Measurements from ENCODE around the gene ACTRT2. TPM values are rescaled to one million over a fixed set of nuclear protein-coding genes. Genes with fewer than 3 reads are reported as not detected.

ACTRT2 gene
- total and polyA plus RNA-seq, 7 experiments from 2014 or later, result not detected

DNA sequence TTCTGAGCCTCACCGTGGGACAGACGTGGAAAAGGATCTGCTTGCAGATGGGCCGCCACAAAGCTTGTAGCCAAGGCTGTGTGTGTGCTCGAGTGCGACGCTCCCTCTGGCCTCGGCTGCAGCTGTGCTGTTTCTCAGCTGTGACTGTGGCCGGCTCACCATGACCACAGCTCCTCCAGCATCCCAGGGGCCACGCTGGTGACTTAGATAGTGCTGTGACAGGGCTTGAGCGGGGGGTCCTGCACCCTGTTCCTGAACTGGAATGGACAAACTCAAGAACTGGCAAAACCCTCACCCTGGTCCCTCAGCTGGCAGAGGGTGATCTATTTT, 17.4 kb upstream of the ACTRT2 start:
- H3K27ac Mint-ChIP-seq, result no peak overlapping the region
- H3K4me3 Mint-ChIP-seq, result no peak overlapping the region
- Histone ChIP-seq H3K27ac (ENCODE audit: low read depth, low read length) (no peak overlapping the region), H3K9me3 (ENCODE audit: control insufficient read depth in 2 of 3, low read length in 3 of 3) (peaks cover 0 to 20% (median 0%) of the 10 kb centered on the region in 3 experiments), H3K4me3 (ENCODE audit: low read length) (no peak overlapping the region), H3K36me3 (ENCODE audit: control insufficient read depth in 2 of 3, insufficient read depth in 3 of 3, low read length in 3 of 3) (no peaks in the 10 kb centered on the region), H3K4me1 (ENCODE audit: control insufficient read depth in 2 of 2, insufficient read depth in 2 of 2, low read length in 2 of 2) (no peaks in the 10 kb centered on the region), H3K27me3 (ENCODE audit: control insufficient read depth in 2 of 2, insufficient read depth in 2 of 2, low read length in 2 of 2) (no peaks in the 10 kb centered on the region)
- ChIA-PET CTCF (no interaction called here), POLR2A (no interaction called here)
- H3K4me1 Mint-ChIP-seq, result no peaks in the 10 kb centered on the region
- DNase-seq (no peak), ATAC-seq (no peak)
- peaks cover 10 to 30% (median 17%) of the 10 kb centered on the region in 11 donors for H3K9me3 Mint-ChIP-seq
- H3K36me3 Mint-ChIP-seq, result peaks cover 0 to 10% (median 0%) of the 10 kb centered on the region in 5 donors
- peaks cover 0 to 23% (median 13%) of the 10 kb centered on the region in 5 donors for H3K27me3 Mint-ChIP-seq
- intact Hi-C loops (cut with micrococcal nuclease), result no loop called here

DNA sequence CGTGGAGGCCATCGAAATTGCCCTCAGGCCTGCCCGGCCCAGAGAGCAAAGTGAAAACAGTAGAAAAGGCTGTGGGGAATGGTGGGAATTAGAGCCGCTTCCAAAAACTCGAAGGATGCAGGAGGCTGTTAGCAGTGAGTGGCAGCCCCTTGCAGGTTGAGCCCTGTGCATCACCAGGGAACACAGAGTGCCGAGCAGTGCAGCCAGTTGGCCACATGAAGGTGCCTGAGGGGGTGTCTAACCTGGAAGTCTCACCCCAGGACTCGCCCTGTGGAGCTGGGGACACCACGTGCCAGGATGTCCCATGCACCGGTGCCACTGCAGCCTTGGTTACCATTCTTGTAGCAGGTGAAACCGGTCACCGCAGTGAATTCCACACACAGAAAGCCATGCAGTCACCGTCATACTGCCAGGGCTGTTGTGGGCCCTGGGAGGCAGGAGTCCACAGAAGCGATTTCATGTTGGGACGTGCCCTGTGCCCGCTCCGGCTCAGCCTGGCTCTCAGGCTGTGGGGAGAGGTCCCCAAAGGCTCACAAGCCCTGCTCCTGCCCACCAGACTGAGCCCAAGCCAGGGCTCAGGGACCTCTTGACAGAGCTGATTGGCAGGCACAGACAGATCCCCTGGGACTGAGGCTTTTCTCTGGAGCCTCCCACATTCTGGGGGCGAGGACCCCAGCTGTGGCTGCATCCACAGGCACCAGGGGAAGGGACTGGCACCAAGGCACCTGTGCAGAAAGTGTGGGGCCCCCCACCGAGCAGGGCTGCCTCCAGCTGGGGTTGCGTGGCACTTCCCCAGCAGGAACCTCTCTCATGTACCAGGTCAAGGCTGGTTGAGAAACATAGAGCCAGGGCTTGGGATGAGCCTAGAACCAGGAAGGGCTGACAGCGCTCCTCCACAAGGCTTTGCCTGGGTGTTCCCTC, 16.7 kb upstream of the ACTRT2 start:
- CTCF ChIA-PET, result no interaction called here
- H3K4me3 Mint-ChIP-seq, result no peak overlapping the region
- ATAC-seq (no peak), DNase-seq (no peak)
- POLR2A ChIA-PET, result no interaction called here
- Histone ChIP-seq H3K27ac (ENCODE audit: low read depth, low read length) (no peak overlapping the region), H3K4me1 (ENCODE audit: control insufficient read depth in 2 of 2, insufficient read depth in 2 of 2, low read length in 2 of 2) (no peaks in the 10 kb centered on the region), H3K36me3 (ENCODE audit: control insufficient read depth in 2 of 3, insufficient read depth in 3 of 3, low read length in 3 of 3) (no peaks in the 10 kb centered on the region), H3K4me3 (ENCODE audit: low read length) (no peak overlapping the region), H3K9me3 (ENCODE audit: control insufficient read depth in 2 of 3, low read length in 3 of 3) (peaks cover 0 to 26% (median 0%) of the 10 kb centered on the region in 3 experiments), H3K27me3 (ENCODE audit: control insufficient read depth in 2 of 2, insufficient read depth in 2 of 2, low read length in 2 of 2) (no peaks in the 10 kb centered on the region)
- no peaks in the 10 kb centered on the region for H3K4me1 Mint-ChIP-seq
- peaks cover 10 to 35% (median 20%) of the 10 kb centered on the region in 11 donors for H3K9me3 Mint-ChIP-seq
- H3K27ac Mint-ChIP-seq, result no peak overlapping the region
- H3K27me3 Mint-ChIP-seq, result peaks cover 0 to 20% (median 13%) of the 10 kb centered on the region in 5 donors
- intact Hi-C loops (cut with micrococcal nuclease), result no loop called here
- H3K36me3 Mint-ChIP-seq, result peaks cover 0 to 10% (median 0%) of the 10 kb centered on the region in 5 donors

DNA sequence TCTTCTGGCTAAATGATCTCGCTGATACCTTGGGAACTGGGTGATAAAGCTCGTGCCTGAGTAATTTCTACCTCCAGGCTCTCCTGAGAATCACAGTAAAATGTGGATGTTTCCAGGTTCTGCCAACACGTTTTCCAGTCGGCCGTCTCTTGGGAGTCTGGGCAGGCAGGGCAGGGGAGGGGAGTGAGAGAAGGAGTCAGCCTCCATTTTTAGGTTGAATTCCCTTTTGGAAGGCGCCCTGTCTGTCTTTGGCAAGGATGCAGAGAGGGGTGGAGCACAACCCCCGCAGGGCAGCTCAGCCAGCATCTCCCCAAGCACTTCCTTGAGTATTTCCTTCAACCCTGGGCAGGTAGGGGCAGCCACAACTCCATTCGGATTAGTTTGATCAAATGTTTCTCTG, 15.5 kb upstream of the ACTRT2 start:
- Mint-ChIP-seq H3K27me3 (peaks cover 0 to 18% (median 5%) of the 10 kb centered on the region in 5 donors), H3K9me3 (peaks cover 10 to 43% (median 20%) of the 10 kb centered on the region in 11 donors), H3K4me1 (no peaks in the 10 kb centered on the region), H3K36me3 (peaks cover 0 to 10% (median 0%) of the 10 kb centered on the region in 5 donors), H3K4me3 (no peak overlapping the region), H3K27ac (no peak overlapping the region)
- Histone ChIP-seq H3K36me3 (ENCODE audit: control insufficient read depth in 2 of 3, insufficient read depth in 3 of 3, low read length in 3 of 3) (no peaks in the 10 kb centered on the region), H3K4me1 (ENCODE audit: control insufficient read depth in 2 of 2, insufficient read depth in 2 of 2, low read length in 2 of 2) (no peaks in the 10 kb centered on the region), H3K27ac (ENCODE audit: low read depth, low read length) (no peak overlapping the region), H3K9me3 (ENCODE audit: control insufficient read depth in 2 of 3, low read length in 3 of 3) (peaks cover 0 to 26% (median 0%) of the 10 kb centered on the region in 3 experiments), H3K27me3 (ENCODE audit: control insufficient read depth in 2 of 2, insufficient read depth in 2 of 2, low read length in 2 of 2) (no peaks in the 10 kb centered on the region), H3K4me3 (ENCODE audit: low read length) (no peak overlapping the region)
- CTCF ChIA-PET, result no interaction called here
- DNase-seq (no peak), ATAC-seq (no peak)
- intact Hi-C loops (cut with micrococcal nuclease), result no loop called here
- POLR2A ChIA-PET, result no interaction called here

DNA sequence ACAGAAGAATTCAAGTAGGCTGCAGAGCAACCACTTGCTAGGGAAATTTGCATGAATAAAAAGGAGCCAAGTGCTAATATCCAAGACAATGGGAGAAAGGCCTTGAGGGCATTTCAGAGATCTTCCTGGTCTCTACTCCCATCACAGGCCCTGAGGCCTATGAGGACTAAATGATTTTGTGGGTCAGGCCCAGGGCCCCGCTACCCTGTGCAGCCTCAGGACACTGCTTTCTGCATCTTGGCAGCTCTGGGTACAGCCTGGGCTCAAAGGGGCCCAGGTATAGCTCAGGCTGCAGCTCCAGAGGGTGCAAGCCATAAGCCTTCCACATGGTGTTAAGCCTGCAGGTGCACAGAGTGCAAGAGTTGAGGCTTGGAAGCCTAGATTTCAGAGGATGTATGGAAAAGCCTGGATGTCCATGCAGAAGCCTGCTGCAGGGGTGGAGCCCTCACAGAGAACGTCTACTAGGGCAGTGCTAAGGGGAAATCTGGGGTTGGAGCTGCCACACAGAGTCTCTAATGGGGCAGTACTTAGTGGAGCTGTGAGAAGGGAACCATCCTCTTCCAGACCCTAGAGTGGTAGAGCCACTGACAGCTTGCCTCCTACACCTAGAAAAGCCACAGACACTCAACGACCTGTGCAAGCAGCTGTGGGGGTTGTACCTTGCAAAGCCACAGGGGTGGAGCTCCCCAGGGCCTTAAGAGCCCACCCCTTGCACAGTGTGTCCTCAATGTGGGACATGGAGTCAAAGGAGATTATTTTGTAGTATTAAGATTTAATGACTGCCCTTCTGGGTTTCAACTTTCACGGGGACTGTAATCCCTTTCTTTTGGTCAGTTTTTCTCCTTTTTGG, 13.7 kb upstream of the ACTRT2 start:
- ChIA-PET POLR2A (no interaction called here), CTCF (interaction anchor here (0.6 kb wide), 1 partner anchor 279 kb away, joined by 3 read pairs; no protein-coding TSS in a partner anchor)
- H3K9me3 Mint-ChIP-seq, result peaks cover 10 to 50% (median 23%) of the 10 kb centered on the region in 11 donors
- no peaks in the 10 kb centered on the region for H3K4me1 ChIP-seq (ENCODE audit: control insufficient read depth in 2 of 2, insufficient read depth in 2 of 2, low read length in 2 of 2)
- DNase-seq, result no peak
- H3K36me3 ChIP-seq (ENCODE audit: control insufficient read depth in 2 of 3, insufficient read depth in 3 of 3, low read length in 3 of 3), result no peaks in the 10 kb centered on the region
- H3K36me3 Mint-ChIP-seq, result peaks cover 0 to 10% (median 0%) of the 10 kb centered on the region in 5 donors
- no peak for ATAC-seq
- H3K27ac ChIP-seq (ENCODE audit: low read depth, low read length), result no peak overlapping the region
- no peak overlapping the region for H3K4me3 ChIP-seq (ENCODE audit: low read length)
- no peak overlapping the region for H3K4me3 Mint-ChIP-seq
- intact Hi-C loops (cut with micrococcal nuclease), result no loop called here
- H3K27me3 Mint-ChIP-seq, result peaks cover 0 to 23% (median 7%) of the 10 kb centered on the region in 5 donors
- H3K27me3 ChIP-seq (ENCODE audit: control insufficient read depth in 2 of 2, insufficient read depth in 2 of 2, low read length in 2 of 2), result no peaks in the 10 kb centered on the region
- H3K9me3 ChIP-seq (ENCODE audit: control insufficient read depth in 2 of 3, low read length in 3 of 3), result peaks cover 0 to 26% (median 0%) of the 10 kb centered on the region in 3 experiments
- H3K4me1 Mint-ChIP-seq, result no peaks in the 10 kb centered on the region
- no peak overlapping the region for H3K27ac Mint-ChIP-seq

DNA sequence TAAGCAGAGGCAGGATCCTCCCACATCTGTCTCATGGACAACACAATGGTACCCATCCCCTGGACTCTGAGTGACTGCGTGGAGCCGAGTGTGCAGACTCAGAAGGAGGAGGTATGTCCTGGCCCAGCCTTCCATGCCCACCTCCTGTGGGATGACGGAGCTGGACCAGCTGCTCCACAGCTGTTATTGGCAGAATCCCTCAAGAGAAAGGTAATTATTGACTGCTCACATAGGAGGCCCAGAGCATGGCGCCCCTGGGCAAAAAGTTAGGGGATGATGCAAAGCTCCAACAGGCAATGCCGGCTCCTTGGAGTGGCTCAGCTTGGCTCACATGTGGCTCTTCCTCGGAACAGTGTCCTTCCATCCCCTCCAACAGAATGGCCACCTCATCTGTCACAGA, 12.2 kb upstream of the ACTRT2 start:
- Histone ChIP-seq H3K9me3 (ENCODE audit: control insufficient read depth in 2 of 3, low read length in 3 of 3) (peaks cover 0 to 26% (median 0%) of the 10 kb centered on the region in 3 experiments), H3K27ac (ENCODE audit: low read depth, low read length) (no peak overlapping the region), H3K36me3 (ENCODE audit: control insufficient read depth in 2 of 3, insufficient read depth in 3 of 3, low read length in 3 of 3) (no peaks in the 10 kb centered on the region), H3K4me3 (ENCODE audit: low read length) (no peak overlapping the region), H3K27me3 (ENCODE audit: control insufficient read depth in 2 of 2, insufficient read depth in 2 of 2, low read length in 2 of 2) (no peaks in the 10 kb centered on the region), H3K4me1 (ENCODE audit: control insufficient read depth in 2 of 2, insufficient read depth in 2 of 2, low read length in 2 of 2) (no peaks in the 10 kb centered on the region)
- DNase-seq (no peak), ATAC-seq (no peak)
- Mint-ChIP-seq H3K4me3 (no peak overlapping the region), H3K27ac (no peak overlapping the region), H3K4me1 (peaks cover 0 to 6% (median 4%) of the 10 kb centered on the region in 7 donors), H3K27me3 (peaks cover 0 to 23% (median 12%) of the 10 kb centered on the region in 5 donors), H3K9me3 (peaks cover 10 to 54% (median 23%) of the 10 kb centered on the region in 11 donors), H3K36me3 (peaks cover 0 to 10% (median 0%) of the 10 kb centered on the region in 5 donors)
- POLR2A ChIA-PET, result no interaction called here
- intact Hi-C loops (cut with micrococcal nuclease), result no loop called here
- CTCF ChIA-PET, result no interaction called here

DNA sequence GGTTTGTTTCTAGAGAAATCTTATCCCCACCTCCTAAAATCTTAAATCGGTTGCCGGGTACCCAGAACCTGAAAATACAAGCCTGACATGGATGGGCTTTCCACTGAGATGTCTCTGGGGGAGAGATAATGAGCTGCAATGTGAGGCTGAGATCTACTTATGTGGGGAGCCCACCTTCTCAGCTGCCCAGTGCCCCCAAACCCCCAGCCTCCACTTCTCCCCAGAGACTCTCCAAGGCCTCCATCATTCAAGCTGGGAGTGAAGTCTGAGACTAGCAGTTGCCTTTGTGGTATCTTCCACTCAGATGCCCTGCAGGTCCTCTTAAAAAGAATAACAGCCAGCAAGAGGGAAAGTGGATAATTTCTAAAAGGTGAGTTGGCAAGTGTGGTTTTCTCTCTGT, 11.7 kb upstream of the ACTRT2 start:
- Histone ChIP-seq H3K27ac (ENCODE audit: low read depth, low read length) (no peak overlapping the region), H3K9me3 (ENCODE audit: control insufficient read depth in 2 of 3, low read length in 3 of 3) (peaks cover 0 to 26% (median 0%) of the 10 kb centered on the region in 3 experiments), H3K36me3 (ENCODE audit: control insufficient read depth in 2 of 3, insufficient read depth in 3 of 3, low read length in 3 of 3) (no peaks in the 10 kb centered on the region), H3K4me3 (ENCODE audit: low read length) (no peak overlapping the region), H3K27me3 (ENCODE audit: control insufficient read depth in 2 of 2, insufficient read depth in 2 of 2, low read length in 2 of 2) (no peaks in the 10 kb centered on the region), H3K4me1 (ENCODE audit: control insufficient read depth in 2 of 2, insufficient read depth in 2 of 2, low read length in 2 of 2) (no peaks in the 10 kb centered on the region)
- ChIA-PET CTCF (no interaction called here), POLR2A (no interaction called here)
- intact Hi-C loops (cut with micrococcal nuclease), result no loop called here
- DNase-seq, result no peak
- H3K27ac Mint-ChIP-seq, result no peak overlapping the region
- H3K9me3 Mint-ChIP-seq, result peaks cover 10 to 54% (median 23%) of the 10 kb centered on the region in 11 donors
- peaks cover 0 to 10% (median 0%) of the 10 kb centered on the region in 5 donors for H3K36me3 Mint-ChIP-seq
- peaks cover 0 to 23% (median 18%) of the 10 kb centered on the region in 5 donors for H3K27me3 Mint-ChIP-seq
- peaks cover 0 to 6% (median 4%) of the 10 kb centered on the region in 7 donors for H3K4me1 Mint-ChIP-seq
- H3K4me3 Mint-ChIP-seq, result no peak overlapping the region
- ATAC-seq, result no peak
